ENCODE results near the gene INPP4B. TPM values are rescaled to one million over a fixed set of nuclear protein-coding genes. Genes with fewer than 3 reads are reported as not detected.
"Not testable (repeated sequence)": the region's sequence is repeated elsewhere in the genome, so short reads cannot be mapped to it uniquely, and the experiment has no call there.

Gene INPP4B
- polyA plus RNA-seq, 1 experiment, result 5.1 TPM

- Histone ChIP-seq H3K27me3 (ENCODE audit: control insufficient read depth, insufficient read depth, low read length) (no peaks in the 10 kb centered on the region), H3K27ac (ENCODE audit: low read depth, low read length) (no peak overlapping the region), H3K4me3 (ENCODE audit: low read depth, low read length) (no peak overlapping the region), H3K9me3 (ENCODE audit: control insufficient read depth, insufficient read depth, low read length) (no peaks in the 10 kb centered on the region)
- ChIA-PET POLR2A (no interaction called here), CTCF (no interaction called here)
- no peak for DNase-seq (ENCODE audit: low read depth, low spot score)
- no peak for TF ChIP-seq CTCF (IDR thresholded peaks at IDR 0.05; ENCODE audit: low read depth, low read length)
Observed at GRCh38 chr4:142809559-142809958, 36.5 kb downstream of the INPP4B start.

GRCh38 chr4:142803879-142804278 lies 42.2 kb downstream of the INPP4B start:
- H3K27me3 ChIP-seq (ENCODE audit: control insufficient read depth, insufficient read depth, low read length); POLR2A ChIA-PET; H3K27ac ChIP-seq (ENCODE audit: low read depth, low read length); H3K4me3 ChIP-seq (ENCODE audit: low read depth, low read length); H3K9me3 ChIP-seq (ENCODE audit: control insufficient read depth, insufficient read depth, low read length); DNase-seq (ENCODE audit: low read depth, low spot score); CTCF ChIA-PET: not testable (repeated sequence)

DNA sequence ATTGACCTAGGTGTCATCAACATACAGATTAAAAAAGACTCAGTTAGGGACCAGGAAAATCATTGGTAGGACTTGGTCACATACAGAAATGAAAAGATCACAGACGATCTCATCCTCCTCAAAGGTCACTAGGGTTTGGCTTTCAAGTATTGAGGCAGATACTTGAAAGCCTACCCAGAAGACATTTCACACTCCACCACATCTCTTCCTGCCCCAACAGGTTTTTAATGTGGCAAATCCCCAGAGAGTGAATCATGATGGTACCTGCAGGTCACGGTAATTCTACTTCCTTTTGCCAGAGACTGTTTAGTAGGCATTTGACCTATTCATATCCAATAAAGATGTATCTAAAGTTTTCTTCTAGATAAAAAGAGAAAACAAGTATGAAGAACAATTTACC lies 44.1 kb downstream of the INPP4B start:
- no peak for DNase-seq (ENCODE audit: low read depth, low spot score)
- Histone ChIP-seq H3K4me3 (ENCODE audit: low read depth, low read length) (no peak overlapping the region), H3K27me3 (ENCODE audit: control insufficient read depth, insufficient read depth, low read length) (no peaks in the 10 kb centered on the region), H3K9me3 (ENCODE audit: control insufficient read depth, insufficient read depth, low read length) (no peaks in the 10 kb centered on the region), H3K27ac (ENCODE audit: low read depth, low read length) (no peak overlapping the region)
- CTCF ChIA-PET, result no interaction called here
- TF ChIP-seq CTCF (IDR thresholded peaks at IDR 0.05; ENCODE audit: low read depth, low read length), result no peak
- POLR2A ChIA-PET, result no interaction called here

- CTCF ChIA-PET, result no interaction called here
- POLR2A ChIA-PET, result no interaction called here
- DNase-seq (ENCODE audit: low read depth, low spot score), result no peak
Observed at GRCh38 chr4:142781114-142781513, 65.0 kb downstream of the INPP4B start.

DNA sequence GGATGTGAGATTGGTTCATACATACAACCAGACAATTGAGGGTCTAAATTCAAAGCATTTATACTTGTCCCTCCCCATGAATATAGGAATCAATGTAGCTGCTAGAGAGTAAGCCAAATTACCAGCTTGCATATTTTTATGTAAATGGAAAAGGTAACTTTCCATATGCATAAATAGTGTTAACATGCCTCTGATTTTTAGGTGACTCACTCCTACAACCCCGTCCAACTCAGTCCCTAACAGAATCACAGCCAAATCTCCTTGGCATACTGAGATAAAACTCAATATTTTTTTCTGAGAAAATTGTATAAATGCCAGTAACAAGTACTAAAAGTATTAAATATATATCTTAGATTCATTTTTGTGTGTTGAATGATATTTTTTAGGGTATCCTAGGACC lies 67.2 kb downstream of the INPP4B start:
- H3K4me3 ChIP-seq (ENCODE audit: low read depth, low read length), result no peak overlapping the region
- DNase-seq (ENCODE audit: low read depth, low spot score), result no peak
- ChIA-PET CTCF (interaction anchor here (1.1 kb wide), 1 partner anchor 427 kb away, joined by 3 read pairs; no protein-coding TSS in a partner anchor), POLR2A (interaction anchor here (0.5 kb wide), 1 partner anchor 25 kb away, joined by 3 read pairs; no protein-coding TSS in a partner anchor)
- H3K27me3 ChIP-seq (ENCODE audit: control insufficient read depth, insufficient read depth, low read length), result no peaks in the 10 kb centered on the region
- TF ChIP-seq CTCF (IDR thresholded peaks at IDR 0.05; ENCODE audit: low read depth, low read length), result no peak
- H3K27ac ChIP-seq (ENCODE audit: low read depth, low read length), result no peak overlapping the region
- no peaks in the 10 kb centered on the region for H3K9me3 ChIP-seq (ENCODE audit: control insufficient read depth, insufficient read depth, low read length)

More at GRCh38 chr4:142781114-142781513, 65.0 kb downstream of the INPP4B start:
- Histone ChIP-seq H3K4me3 (ENCODE audit: low read depth, low read length) (no peak overlapping the region), H3K27me3 (ENCODE audit: control insufficient read depth, insufficient read depth, low read length) (no peaks in the 10 kb centered on the region), H3K27ac (ENCODE audit: low read depth, low read length) (no peak overlapping the region), H3K9me3 (ENCODE audit: control insufficient read depth, insufficient read depth, low read length) (no peaks in the 10 kb centered on the region)
- TF ChIP-seq CTCF (IDR thresholded peaks at IDR 0.05; ENCODE audit: low read depth, low read length), result no peak

- peak; percentile 15 for DNase-seq (ENCODE audit: low read depth, low spot score)
- H3K4me3 ChIP-seq (ENCODE audit: low read depth, low read length), result no peak overlapping the region
- no peaks in the 10 kb centered on the region for H3K9me3 ChIP-seq (ENCODE audit: control insufficient read depth, insufficient read depth, low read length)
- TF ChIP-seq CTCF (IDR thresholded peaks at IDR 0.05; ENCODE audit: low read depth, low read length), result no peak
- POLR2A ChIA-PET, result interaction anchor here (0.5 kb wide), 1 partner anchor 24 kb away, joined by 3 read pairs; no protein-coding TSS in a partner anchor
- no peaks in the 10 kb centered on the region for H3K27me3 ChIP-seq (ENCODE audit: control insufficient read depth, insufficient read depth, low read length)
- CTCF ChIA-PET, result interaction anchor here (1.1 kb wide), 1 partner anchor 426 kb away, joined by 3 read pairs; no protein-coding TSS in a partner anchor
- H3K27ac ChIP-seq (ENCODE audit: low read depth, low read length), result no peak overlapping the region
Observed at GRCh38 chr4:142778430-142778829, 67.7 kb downstream of the INPP4B start.

Data from AG04450 (cell line).